ENCODE results near the gene CACTIN. TPM values are rescaled to one million over a fixed set of nuclear protein-coding genes. Genes with fewer than 3 reads are reported as not detected.
A peak's percentile ranks its signal among the peaks of the same experiment; 100 is the strongest.

The CACTIN gene
- total and polyA plus RNA-seq, 2 of the 8 experiments (the other 6 are each of a cell fraction or from before 2014, with no cell fraction given): 25.8 to 29.9 TPM

- Histone ChIP-seq H3K14ac (ENCODE audit: insufficient read length) (no peak overlapping the region), H3K18ac (ENCODE audit: extremely low read depth, low read length) (no peak overlapping the region), H2AFZ (ENCODE audit: low read length) (no peak overlapping the region), H3K9ac (replicated peaks in 1 of 4; ENCODE audit: extremely low read depth in 1 of 4, low read depth in 3 of 4, low read length in 3 of 4) (no peak overlapping the region), H2AK5ac (ENCODE audit: low read depth, low read length) (no peak overlapping the region), H4K8ac (ENCODE audit: extremely low read depth, insufficient read depth, low read length) (peak overlapping the region; percentile 14; the same call in 1 of the 2 replicates), H4K91ac (replicated peaks; ENCODE audit: insufficient read length, low read length) (no peak overlapping the region), H3K4me3 (ENCODE audit: extremely low read depth in 1 of 4, insufficient read depth in 2 of 4, low read depth in 3 of 4, low read length in 4 of 4) (no peak overlapping the region), H3K79me1 (ENCODE audit: low read depth, low read length) (peaks cover 1% of the 10 kb centered on the region), H2BK20ac (ENCODE audit: low read length) (no peak overlapping the region), H3K27me3 (replicated peaks in 1 of 4; ENCODE audit: control insufficient read depth in 3 of 4, extremely low read depth in 1 of 4, insufficient read depth in 3 of 4, low read length in 3 of 4) (no peaks in the 10 kb centered on the region), H3K56ac (replicated peaks; ENCODE audit: insufficient read length, low read depth, low read length) (no peak overlapping the region), H2BK15ac (ENCODE audit: low read length) (no peak overlapping the region), H4K5ac (ENCODE audit: insufficient read length, low read depth, low read length) (no peak overlapping the region), H2BK12ac (ENCODE audit: low read depth, low read length) (no peak overlapping the region), H3K4me1 (replicated peaks in 1 of 4; ENCODE audit: control insufficient read depth in 3 of 4, insufficient read depth in 4 of 4, low read length in 3 of 4) (peaks cover 0 to 3% (median under 1%) of the 10 kb centered on the region in 4 experiments; a peak in 3 of 7 replicates), H3K36me3 (ENCODE audit: control insufficient read depth in 2 of 4, insufficient read depth in 4 of 4, low read length in 3 of 4) (peaks cover 2 to 5% (median 3%) of the 10 kb centered on the region in 4 experiments; a peak in 4 of 8 replicates), H3K23ac (ENCODE audit: insufficient read length) (no peak overlapping the region), H2BK5ac (ENCODE audit: low read depth, low read length) (no peak overlapping the region), H3K4me2 (ENCODE audit: insufficient read depth in 1 of 2, low read depth in 2 of 2, low read length in 2 of 2) (no peak overlapping the region), H3K9me3 (ENCODE audit: insufficient read depth in 2 of 2, low read depth in 1 of 2, low read length in 1 of 2) (no peaks in the 10 kb centered on the region), H3K23me2 (ENCODE audit: low read depth, low read length) (no peaks in the 10 kb centered on the region), H4K20me1 (replicated peaks in 1 of 2; ENCODE audit: control insufficient read depth in 1 of 2, insufficient read depth in 2 of 2, low read length in 2 of 2) (peaks cover 0 to 10% of the 10 kb centered on the region in 2 experiments), H3K4ac (replicated peaks; ENCODE audit: insufficient read length, low read depth, low read length) (no peak overlapping the region), H3K27ac (ENCODE audit: low read depth, low read length) (no peak overlapping the region), H3K79me2 (ENCODE audit: control insufficient read depth in 1 of 2, insufficient read depth in 2 of 2, low read length in 2 of 2) (no peaks in the 10 kb centered on the region; a peak in 1 of 4 replicates), H2BK120ac (replicated peaks; ENCODE audit: low read depth, low read length) (no peak overlapping the region)
- FAIRE-seq (no peak), DNase-seq (ENCODE audit: low read depth in 1 of 2, low spot score in 2 of 2) (no peak)
- CTCF ChIA-PET (ENCODE audit: partially characterized antibody): interaction anchor here (0.7 to 7.3 kb wide), 12 partner anchors 10 to 101 kb away, joined by 3 to 38 read pairs (median 4); partner anchors contain the start of genes GIPC3 and TBXA2R
- POLR2A ChIA-PET (ENCODE audit: partially characterized antibody): interaction anchor here (0.6 to 1.4 kb wide), 5 partner anchors 11 to 39 kb away, joined by 3 to 6 read pairs (median 3); no protein-coding TSS in a partner anchor
- TF ChIP-seq SIN3A (conservative IDR thresholded peaks at IDR 0.05 in 1 of 2, IDR thresholded peaks at IDR 0.05 in 1 of 2; ENCODE audit: low read depth in 1 of 2, low read length in 2 of 2): no peak
- no peak for TF ChIP-seq ASH2L (IDR thresholded peaks at IDR 0.05; ENCODE audit: low read length)
- WGBS, 2 experiments (ENCODE audit: extremely low coverage in 1 of 2, insufficient coverage in 1 of 2, insufficient read length in 1 of 2, insufficient replicate concordance in 2 of 2, low coverage in 1 of 2, low lambda C conversion rate in 2 of 2, missing lambda C conversion rate in 1 of 2): 95% methylated on average over 25 of the region's 31 CpGs; no CpG with 5 or more reads in 1 of the 2 experiments
Measured at GRCh38 chr19:3618811-3619630, 7.6 kb downstream of the CACTIN start.
